GM12878 (cell line): ENCODE data around the gene BICC1. TPM values are rescaled to one million over a fixed set of nuclear protein-coding genes. Genes with fewer than 3 reads are reported as not detected.
A peak's percentile ranks its signal among the peaks of the same experiment; 100 is the strongest.

ENCODE experiments used
- ATAC-seq: fragments of 200-7000 bp; cut with Tn5 transposase; 3 replicates; pipeline ENCODE4 v1.9.1; 2020; ENCODE audit warnings: mild to moderate bottlenecking, moderate library complexity
- BruUV-seq: library from RNA; stranded (reverse); fragments of 400-500 nt; replicated peaks from 2 replicates; lab custom pipeline; 2021; lab: Mats Ljungman, UMichigan
- CTCF ChIA-PET: fragments of 300-600 bp; sonication (Branson Sonifier 250); formaldehyde crosslinking; extraction: SDS; loops from one replicate; lab custom pipeline; 2021; ENCODE audit warnings: inconsistent platforms; lab: Yijun Ruan, JAX
- POLR2A ChIA-PET: fragments of 350-600 bp; formaldehyde crosslinking; extraction: SDS; loops from one replicate; lab custom pipeline; 2021; ENCODE audit warnings: inconsistent platforms; lab: Charles Lee
- RAD21 ChIA-PET: fragments of 300-600 bp; sonication (Branson Sonifier 250); formaldehyde crosslinking; loops from one replicate; lab custom pipeline; 2023; ENCODE audit warnings: antibody characterized with exemption; ENCODE audit not compliant: unreplicated experiment; lab: Charles Lee
- SMC1A ChIA-PET: fragments of 300-600 bp; sonication (Branson Sonifier 250); formaldehyde crosslinking; loops from one replicate; lab custom pipeline; 2023; ENCODE audit not compliant: unreplicated experiment, uncharacterized antibody; lab: Charles Lee
- DNase-seq: peaks from one replicate; pipeline ENCODE4 v3.0.0-alpha.2; 2011; ENCODE audit warnings: low read depth, low spot score
- FAIRE-seq: peaks from 3 replicates; lab custom pipeline; 2011; peaks lifted over from hg19 to GRCh38; lab: Jason Lieb, UNC
- H2AFZ ChIP-seq: 2 replicates; pipeline ENCODE4 v1.6.0; 2011; ENCODE audit warnings: low read depth, low read length, control low read depth; ENCODE audit not compliant: control insufficient read depth
- H3K27ac ChIP-seq: 2 replicates; pipeline ENCODE4 v1.5.1; 2011; ENCODE audit warnings: control low read depth; ENCODE audit not compliant: control insufficient read depth, insufficient read depth
- H3K27me3 ChIP-seq, 2 experiments: replicated peaks in 1 of 2; 2 replicates each; pipeline versions ENCODE4 v1.6.0 to v1.6.1; 2011; ENCODE audit warnings: low read length in 1 of 2; ENCODE audit not compliant: control insufficient read depth in 2 of 2, insufficient read depth in 2 of 2
- H3K36me3 ChIP-seq, 2 experiments: 2 replicates each; pipeline ENCODE4 v1.5.1; 2011; ENCODE audit warnings: low read length in 1 of 2; ENCODE audit not compliant: control insufficient read depth in 2 of 2, insufficient read depth in 2 of 2
- H3K4me1 ChIP-seq: 2 replicates; pipeline ENCODE4 v1.6.1; 2011; ENCODE audit warnings: mild to moderate bottlenecking, low read length, moderate library complexity, mixed read lengths; ENCODE audit not compliant: control insufficient read depth, insufficient read depth
- H3K4me2 ChIP-seq: 2 replicates; pipeline ENCODE4 v1.6.0; 2011; ENCODE audit warnings: control low read depth; ENCODE audit not compliant: control insufficient read depth, insufficient read depth
- H3K4me3 ChIP-seq: fragments of 200-600 bp; sonication (generic); 2 replicates; pipeline ENCODE4 v1.5.1; 2016
- H3K79me2 ChIP-seq: 2 replicates; pipeline ENCODE4 v1.6.0; 2011; ENCODE audit warnings: low read length; ENCODE audit not compliant: control insufficient read depth, insufficient read depth
- H3K9ac ChIP-seq: 2 replicates; pipeline ENCODE4 v1.8.0; 2011; ENCODE audit warnings: low read length, control low read depth, mixed read lengths; ENCODE audit not compliant: control insufficient read depth, insufficient read depth
- H3K9me3 ChIP-seq: replicated peaks from 3 replicates; pipeline ENCODE4 v1.5.1; 2011; ENCODE audit warnings: mild to moderate bottlenecking, low read length; ENCODE audit not compliant: control insufficient read depth, insufficient read depth
- H4K20me1 ChIP-seq: 2 replicates; pipeline ENCODE4 v1.6.0; 2011; ENCODE audit not compliant: control insufficient read depth, insufficient read depth
- BACH1 ChIP-seq: fragments of 450-650 bp; IDR thresholded peaks from 2 replicates; pipeline ENCODE4 v1.6.1; 2017; ENCODE audit warnings: mild to moderate bottlenecking, borderline replicate concordance
- CREM ChIP-seq: IDR thresholded peaks from 2 replicates; pipeline ENCODE4 v1.6.1; 2014; ENCODE audit warnings: antibody characterized with exemption, low read depth
- ESRRA ChIP-seq: IDR thresholded peaks from 2 replicates; pipeline ENCODE4 v1.6.1; 2012; ENCODE audit warnings: mild to moderate bottlenecking, low read length, improper control_type of control experiment
- ETV6 ChIP-seq, 2 experiments: fragments of 450-650 bp in 1 of 2; IDR thresholded peaks in 1 of 2; conservative IDR thresholded peaks in 1 of 2; 2 replicates each; pipeline ENCODE4 v1.6.1; 2014; ENCODE audit warnings: antibody characterized with exemption in 1 of 2, borderline replicate concordance in 1 of 2, low read depth in 1 of 2, mild to moderate bottlenecking in 1 of 2, moderate library complexity in 1 of 2
- GATAD2B ChIP-seq: fragments of 450-650 bp; conservative IDR thresholded peaks from 2 replicates; pipeline ENCODE4 v1.6.1; 2017; ENCODE audit warnings: low read depth, mild to moderate bottlenecking, moderate library complexity
- IKZF2 ChIP-seq, 2 experiments: fragments of 450-650 bp; IDR thresholded peaks; 2 replicates each; pipeline ENCODE4 v1.6.1; 2017; ENCODE audit warnings: mild to moderate bottlenecking in 2 of 2, moderate library complexity in 2 of 2
- MEF2A ChIP-seq: IDR thresholded peaks from 2 replicates; pipeline ENCODE4 v1.6.1; 2011; ENCODE audit warnings: low read depth, mild to moderate bottlenecking, low read length, moderate library complexity; ENCODE audit not compliant: insufficient read depth
- MTA3 ChIP-seq: IDR thresholded peaks from 2 replicates; pipeline ENCODE4 v1.6.1; 2012; ENCODE audit warnings: low read length, inconsistent platforms, borderline replicate concordance
- MXI1 ChIP-seq: fragments of 150-350 bp; IDR thresholded peaks from 2 replicates; pipeline ENCODE4 v1.6.1; 2011; ENCODE audit warnings: low read depth, mild to moderate bottlenecking, inconsistent platforms, low read length, improper control_type of control experiment
- NFIC ChIP-seq: IDR thresholded peaks from 2 replicates; pipeline ENCODE4 v1.6.1; 2012; ENCODE audit warnings: low read depth, mild to moderate bottlenecking, inconsistent platforms, low read length, moderate library complexity
- NFXL1 ChIP-seq: fragments of 450-650 bp; IDR thresholded peaks from 2 replicates; pipeline ENCODE4 v1.6.1; 2017; ENCODE audit warnings: antibody characterized with exemption, mild to moderate bottlenecking, borderline replicate concordance
- NR2F1 ChIP-seq: fragments of 450-650 bp; conservative IDR thresholded peaks from 2 replicates; pipeline ENCODE4 v1.6.1; 2017; ENCODE audit warnings: mild to moderate bottlenecking
- RELA ChIP-seq: fragments of 450-650 bp; IDR thresholded peaks from 2 replicates; pipeline ENCODE4 v1.8.0; 2014; ENCODE audit warnings: borderline replicate concordance; ENCODE audit not compliant: partially characterized antibody
- SUPT20H ChIP-seq: IDR thresholded peaks from 2 replicates; pipeline ENCODE4 v1.6.1; 2011; ENCODE audit warnings: low read depth, mild to moderate bottlenecking, low read length, moderate library complexity, borderline replicate concordance; ENCODE audit not compliant: control insufficient read depth
- TCF12 ChIP-seq: IDR thresholded peaks from 2 replicates; pipeline ENCODE4 v1.6.1; 2011; ENCODE audit warnings: low read depth, mild to moderate bottlenecking, low read length
- TCF3 ChIP-seq: IDR thresholded peaks from 2 replicates; pipeline ENCODE4 v1.6.1; 2012; ENCODE audit warnings: low read depth, mild to moderate bottlenecking, low read length, borderline replicate concordance; ENCODE audit not compliant: insufficient read depth
- WRNIP1 ChIP-seq: IDR thresholded peaks from 2 replicates; pipeline ENCODE4 v1.6.1; 2011; ENCODE audit warnings: low read depth, low read length, improper control_type of control experiment, borderline replicate concordance
- WGBS: methylation state at CpG from one replicate; pipeline ENCODE4 v1.1.6; 2016; ENCODE audit warnings: low lambda C conversion rate; ENCODE audit not compliant: insufficient replicate concordance, insufficient coverage; ENCODE audit errors: missing lambda C conversion rate; 5-methylcytosine and 5-hydroxymethylcytosine counted together
- in situ Hi-C: fragments of 300-500 bp; cut with MboI; formaldehyde crosslinking; loops from 9 replicates; pipeline ENCODE4 v1.14.3; 2018; ENCODE audit warnings: mixed read lengths
- intact Hi-C: fragments of 100-400 bp; cut with micrococcal nuclease; formaldehyde crosslinking; loops from one replicate; pipeline ENCODE4 v1.14.2; 2022; ENCODE audit not compliant: unreplicated experiment
- polyA plus RNA-seq, 11 experiments: library from polyadenylated mRNA; depleted of rRNA in 4 of 11; unstranded in 6 of 11; stranded (reverse) in 5 of 11; fragments of >200 nt; fragmentation: Nextera tagmentation in 4 of 11; fragmentation: Illumina TruSeq in 1 of 11; extraction: Ambion mirVana in 4 of 11; extraction: Trizol in 1 of 11; gene quantifications; 1 replicate in 1 of 11; 2 replicates in 10 of 11; pipeline versions ENCODE4 v1.2.1 to v1.2.3, GENCODE V29; 2011 to 2016; ENCODE audit warnings: inconsistent platforms in 2 of 11, missing spikeins in 2 of 11, low read depth in 1 of 11
- total RNA-seq, 4 experiments: library from RNA; depleted of rRNA in 3 of 4; stranded (reverse); fragments of >200 nt in 3 of 4; fragmentation: Illumina TruSeq in 1 of 4; extraction: Trizol in 1 of 4; gene quantifications; 2 replicates each; pipeline versions ENCODE4 v1.2.1 to v1.2.3, GENCODE V29; 2013 to 2021
- TF ChIP-seq, protein P1 (sequence below): IDR thresholded peaks from 2 replicates; pipeline ENCODE4 v1.6.1; 2011; ENCODE audit warnings: low read depth, mild to moderate bottlenecking, low read length, moderate library complexity, borderline replicate concordance; ENCODE audit errors: extremely low read depth
- TF ChIP-seq, protein P2 (sequence below): fragments of 450-650 bp; IDR thresholded peaks from 2 replicates; pipeline ENCODE4 v1.6.1; 2017; ENCODE audit warnings: borderline replicate concordance

Gene BICC1
- total and polyA plus RNA-seq, 10 of the 15 experiments (the other 5 are each of a cell fraction or from before 2014, with no cell fraction given), result 0.01 to 0.10 (median 0.04) TPM; not detected in 5

DNA sequence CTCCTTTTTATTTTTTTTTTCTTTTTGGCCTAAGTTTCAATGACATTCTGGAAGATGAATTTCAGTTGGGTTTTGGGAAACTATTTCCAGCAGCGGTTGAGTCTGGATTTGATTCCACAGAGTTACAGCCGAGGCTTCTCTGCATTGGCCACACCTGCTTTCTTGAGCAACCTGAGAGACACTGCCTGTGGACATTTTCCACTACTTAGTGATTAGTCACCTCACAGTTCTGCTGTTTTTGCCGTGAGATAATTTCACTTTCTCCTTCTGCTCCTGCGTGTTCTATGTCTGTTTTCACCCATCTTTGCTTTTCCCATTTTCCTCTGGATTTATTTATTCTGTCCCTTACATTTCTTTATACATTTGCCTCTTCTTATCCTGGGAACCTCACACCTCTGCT, 243.0 kb downstream of the BICC1 start:
- 1% methylated on average over 4 of the region's 4 CpGs for WGBS
- intact Hi-C loops, result no loop called here
- ChIA-PET SMC1A (interaction anchor here (0.7 kb wide), 1 partner anchor 1302 kb away, joined by 4 read pairs; no protein-coding TSS in a partner anchor), RAD21 (no interaction called here), POLR2A (no interaction called here), CTCF (no interaction called here)
- no peak for FAIRE-seq
- Histone ChIP-seq H3K4me2 (no peak overlapping the region), H3K27ac (no peak overlapping the region), H3K79me2 (no peaks in the 10 kb centered on the region), H4K20me1 (no peaks in the 10 kb centered on the region), H3K4me1 (no peaks in the 10 kb centered on the region), H3K9me3 (no peaks in the 10 kb centered on the region), H2AFZ (no peak overlapping the region), H3K9ac (no peak overlapping the region), H3K36me3 (no peaks in the 10 kb centered on the region), H3K4me3 (no peak overlapping the region), H3K27me3 (no peaks in the 10 kb centered on the region)
- no TSS peak for BruUV-seq
- in situ Hi-C loops, result no loop called here
- DNase-seq, result no peak
- TF ChIP-seq TCF3 (no peak), NR2F1 (no peak), ETV6 (conservative IDR thresholded peaks at IDR 0.05 in 1 of 2, IDR thresholded peaks at IDR 0.05 in 1 of 2; ENCODE audit: borderline replicate concordance in 1 of 2, low read depth in 1 of 2) (no peak), IKZF2 (IDR thresholded peaks at IDR 0.05) (no peak), TCF12 (no peak), RELA (no peak), MXI1 (no peak), ESRRA (no peak), CREM (no peak), MEF2A (no peak), MTA3 (no peak), WRNIP1 (no peak), NFIC (no peak), SUPT20H (no peak), GATAD2B (no peak), NFXL1 (no peak), BACH1 (no peak)
- TF ChIP-seq, protein P1, sequence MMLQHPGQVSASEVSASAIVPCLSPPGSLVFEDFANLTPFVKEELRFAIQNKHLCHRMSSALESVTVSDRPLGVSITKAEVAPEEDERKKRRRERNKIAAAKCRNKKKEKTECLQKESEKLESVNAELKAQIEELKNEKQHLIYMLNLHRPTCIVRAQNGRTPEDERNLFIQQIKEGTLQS, result no peak
- TF ChIP-seq, protein P2, sequence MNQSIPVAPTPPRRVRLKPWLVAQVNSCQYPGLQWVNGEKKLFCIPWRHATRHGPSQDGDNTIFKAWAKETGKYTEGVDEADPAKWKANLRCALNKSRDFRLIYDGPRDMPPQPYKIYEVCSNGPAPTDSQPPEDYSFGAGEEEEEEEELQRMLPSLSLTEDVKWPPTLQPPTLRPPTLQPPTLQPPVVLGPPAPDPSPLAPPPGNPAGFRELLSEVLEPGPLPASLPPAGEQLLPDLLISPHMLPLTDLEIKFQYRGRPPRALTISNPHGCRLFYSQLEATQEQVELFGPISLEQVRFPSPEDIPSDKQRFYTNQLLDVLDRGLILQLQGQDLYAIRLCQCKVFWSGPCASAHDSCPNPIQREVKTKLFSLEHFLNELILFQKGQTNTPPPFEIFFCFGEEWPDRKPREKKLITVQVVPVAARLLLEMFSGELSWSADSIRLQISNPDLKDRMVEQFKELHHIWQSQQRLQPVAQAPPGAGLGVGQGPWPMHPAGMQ, result no peak
- peak; percentile 40; the same call in 2 of the 3 replicates for ATAC-seq
